NCI-H1694 treated with DMSO at 0.1 percent for 48 hours (cell line): ENCODE measurements around the gene TBATA.

Source experiments
- DNase-seq: peaks from one replicate; lab custom pipeline; 2025; lab: John Stamatoyannopoulos, UW

TBATA gene

GRCh38 chr10:70807556-70807955 is 22.4 kb upstream of the TBATA start:
- no peak for DNase-seq

GRCh38 chr10:70806841-70807240 is 21.7 kb upstream of the TBATA start:
- no peak for DNase-seq

GRCh38 chr10:70805619-70806215 is 20.5 kb upstream of the TBATA start:
- DNase-seq = no peak

- no peak for DNase-seq
Observed at GRCh38 chr10:70804421-70804808, 19.2 kb upstream of the TBATA start.

- DNase-seq = no peak
Observed at GRCh38 chr10:70803775-70804420, 18.7 kb upstream of the TBATA start.

- DNase-seq = no peak
Observed at GRCh38 chr10:70801854-70802253, 16.7 kb upstream of the TBATA start.

- DNase-seq = no peak
Observed at GRCh38 chr10:70799124-70799523, 13.9 kb upstream of the TBATA start.

- DNase-seq = no peak
Observed at GRCh38 chr10:70797840-70798239, 12.7 kb upstream of the TBATA start.

GRCh38 chr10:70795613-70796012 is 10.4 kb upstream of the TBATA start:
- DNase-seq = no peak

GRCh38 chr10:70791386-70792039 is 6.3 kb upstream of the TBATA start:
- DNase-seq = no peak

- DNase-seq = no peak
Observed at GRCh38 chr10:70786799-70787415, 1.7 kb upstream of the TBATA start.

GRCh38 chr10:70784471-70784870 is 706 bp downstream of the TBATA start:
- DNase-seq = no peak

- DNase-seq = no peak
Observed at GRCh38 chr10:70784016-70784415, 1.2 kb downstream of the TBATA start.

- DNase-seq = no peak
Observed at GRCh38 chr10:70782746-70783680, 2.2 kb downstream of the TBATA start.

GRCh38 chr10:70782086-70782745 is 3.0 kb downstream of the TBATA start:
- no peak for DNase-seq

GRCh38 chr10:70781461-70782051 is 3.6 kb downstream of the TBATA start:
- no peak for DNase-seq

- DNase-seq = no peak
Observed at GRCh38 chr10:70780772-70781171, 4.4 kb downstream of the TBATA start.

- no peak for DNase-seq
Observed at GRCh38 chr10:70780370-70780760, 4.8 kb downstream of the TBATA start.

GRCh38 chr10:70779511-70780369 is 5.4 kb downstream of the TBATA start:
- no peak for DNase-seq

- DNase-seq = no peak
Observed at GRCh38 chr10:70779088-70779487, 6.1 kb downstream of the TBATA start.
